AG09319 (cell line): ENCODE results near the gene RPS27.

Source experiments
- DNase-seq: peaks from one replicate; pipeline ENCODE4 v3.0.0-alpha.2; 2010; ENCODE audit warnings: low read depth; ENCODE audit errors: extremely low read depth
- TF ChIP-seq, protein P1 (sequence below): IDR thresholded peaks from 2 replicates; pipeline ENCODE4 v1.5.1; 2011; ENCODE audit warnings: low read depth, mild to moderate bottlenecking, inconsistent platforms, low read length, moderate library complexity

Gene RPS27

DNA sequence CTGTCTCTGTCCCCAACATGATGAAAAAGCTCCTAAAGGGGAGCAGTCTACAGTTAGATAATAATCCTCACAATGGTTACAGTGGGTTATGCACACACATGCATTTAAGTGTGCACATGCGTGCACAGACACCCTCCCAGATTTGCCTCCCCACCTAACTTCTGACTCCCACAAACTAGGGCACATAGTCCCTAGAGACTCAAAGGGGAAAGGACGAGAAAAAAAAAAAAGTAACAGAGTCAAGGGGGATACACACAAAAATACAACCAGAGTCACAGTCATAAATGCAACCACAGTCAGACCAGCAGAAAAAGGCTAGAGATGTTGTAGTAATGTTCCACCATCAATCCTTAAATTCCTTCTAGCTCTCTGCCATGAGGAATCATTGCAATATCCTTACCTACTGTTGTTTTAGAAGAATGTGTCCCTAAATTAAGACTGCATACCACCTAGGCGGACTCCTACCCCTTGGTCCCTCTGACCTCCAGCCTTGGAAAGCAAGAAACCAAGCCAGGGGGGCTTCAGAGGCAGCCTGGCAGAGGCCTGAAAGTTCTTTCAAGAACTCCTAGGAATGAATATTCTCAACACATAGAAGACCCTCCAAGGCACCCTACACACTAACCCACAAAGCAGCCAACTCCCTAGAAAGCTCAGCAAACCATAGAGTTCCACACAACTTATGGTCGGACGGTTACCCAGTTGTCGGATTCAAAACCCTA lies 33.4 kb upstream of the RPS27 start:
- TF ChIP-seq, protein P1, sequence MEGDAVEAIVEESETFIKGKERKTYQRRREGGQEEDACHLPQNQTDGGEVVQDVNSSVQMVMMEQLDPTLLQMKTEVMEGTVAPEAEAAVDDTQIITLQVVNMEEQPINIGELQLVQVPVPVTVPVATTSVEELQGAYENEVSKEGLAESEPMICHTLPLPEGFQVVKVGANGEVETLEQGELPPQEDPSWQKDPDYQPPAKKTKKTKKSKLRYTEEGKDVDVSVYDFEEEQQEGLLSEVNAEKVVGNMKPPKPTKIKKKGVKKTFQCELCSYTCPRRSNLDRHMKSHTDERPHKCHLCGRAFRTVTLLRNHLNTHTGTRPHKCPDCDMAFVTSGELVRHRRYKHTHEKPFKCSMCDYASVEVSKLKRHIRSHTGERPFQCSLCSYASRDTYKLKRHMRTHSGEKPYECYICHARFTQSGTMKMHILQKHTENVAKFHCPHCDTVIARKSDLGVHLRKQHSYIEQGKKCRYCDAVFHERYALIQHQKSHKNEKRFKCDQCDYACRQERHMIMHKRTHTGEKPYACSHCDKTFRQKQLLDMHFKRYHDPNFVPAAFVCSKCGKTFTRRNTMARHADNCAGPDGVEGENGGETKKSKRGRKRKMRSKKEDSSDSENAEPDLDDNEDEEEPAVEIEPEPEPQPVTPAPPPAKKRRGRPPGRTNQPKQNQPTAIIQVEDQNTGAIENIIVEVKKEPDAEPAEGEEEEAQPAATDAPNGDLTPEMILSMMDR: no peak
- DNase-seq: no peak

DNA sequence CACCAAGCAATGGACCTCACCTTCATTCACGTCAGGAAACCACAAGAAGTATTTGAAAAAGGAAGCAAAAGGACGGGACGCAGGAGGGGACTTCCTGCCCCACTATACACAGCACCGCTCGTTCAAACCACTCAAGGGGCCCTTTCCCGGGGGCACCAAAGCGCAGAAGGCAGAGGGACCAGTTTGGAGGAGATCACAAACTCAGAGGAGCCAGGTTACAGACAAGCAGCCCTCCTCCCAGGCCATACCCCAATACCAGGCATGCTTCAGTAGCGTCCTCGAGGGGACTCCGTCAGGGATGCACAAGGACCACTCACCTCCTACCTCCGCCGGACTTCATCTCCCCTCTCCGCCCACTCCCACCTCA lies 32.8 kb upstream of the RPS27 start:
- DNase-seq: no peak

DNA sequence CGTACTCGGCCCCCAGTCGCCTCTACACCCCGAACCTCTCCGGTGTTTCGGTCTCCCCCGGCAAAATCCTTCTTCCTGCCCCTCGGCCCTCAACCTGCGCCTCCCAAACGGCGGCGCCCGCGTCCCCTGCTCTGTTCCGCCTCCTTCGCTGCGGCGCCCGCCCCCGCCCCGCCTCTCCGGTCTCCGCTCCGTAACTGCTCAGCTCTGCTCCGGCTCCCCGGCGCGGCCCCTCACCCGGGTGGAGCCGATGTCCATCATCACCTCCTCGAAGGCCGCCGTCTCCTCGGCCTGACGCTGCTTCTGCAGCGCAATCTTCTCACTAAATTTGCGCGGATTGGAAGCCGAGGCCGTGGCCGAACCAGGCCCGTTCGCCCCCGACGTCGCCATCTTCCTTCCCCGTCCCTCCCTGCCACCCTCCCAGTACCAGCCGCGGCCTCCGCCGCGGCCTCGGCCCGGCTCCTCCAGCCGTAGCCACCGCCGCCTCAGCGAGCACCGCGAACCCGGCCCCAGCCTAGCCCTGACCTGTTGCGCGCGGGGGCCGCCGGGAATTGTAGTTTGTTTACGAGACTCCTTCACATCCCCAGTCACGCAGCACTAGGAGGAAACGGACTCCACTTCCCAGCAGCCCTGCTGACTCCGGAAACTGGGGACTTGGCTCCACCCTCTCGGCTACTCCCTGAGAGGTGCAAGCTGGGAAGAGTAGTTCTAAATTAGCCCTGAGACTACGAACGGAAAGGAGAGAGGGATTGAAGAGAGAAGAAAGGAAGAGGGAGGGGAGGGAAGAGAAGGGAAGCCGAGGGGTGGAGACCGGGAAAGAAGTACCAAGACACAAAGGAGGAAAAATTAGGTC lies 32.2 kb upstream of the RPS27 start, which contains the start of gene CRTC2:
Gene CRTC2 (minus strand): TSS at position 502 of the 850 bp plus-strand sequence. CDS start 115 bp downstream, at position 387.
- TF ChIP-seq, protein P1: no peak; the same call in none of the 2 replicates
- peak; percentile 94 for DNase-seq

More for the DNA sequence above, 32.8 kb upstream of the RPS27 start:
- TF ChIP-seq, protein P1: no peak

DNA sequence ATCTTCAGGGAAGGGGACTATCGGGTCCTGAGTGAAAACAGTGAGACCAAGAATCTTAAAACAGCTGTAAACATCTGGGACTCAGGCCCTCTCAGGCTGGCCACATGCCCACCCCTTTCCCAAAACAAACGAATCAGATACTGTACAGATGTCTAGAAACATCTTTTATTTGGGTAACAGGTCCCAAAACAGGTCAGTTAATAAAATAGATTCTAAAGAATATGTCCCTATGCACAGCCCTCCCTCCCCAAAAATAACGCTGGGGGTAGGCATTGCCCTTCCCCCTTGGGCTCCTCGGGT lies 31.7 kb upstream of the RPS27 start:
- no peak for DNase-seq
- TF ChIP-seq, protein P1: no peak

DNA sequence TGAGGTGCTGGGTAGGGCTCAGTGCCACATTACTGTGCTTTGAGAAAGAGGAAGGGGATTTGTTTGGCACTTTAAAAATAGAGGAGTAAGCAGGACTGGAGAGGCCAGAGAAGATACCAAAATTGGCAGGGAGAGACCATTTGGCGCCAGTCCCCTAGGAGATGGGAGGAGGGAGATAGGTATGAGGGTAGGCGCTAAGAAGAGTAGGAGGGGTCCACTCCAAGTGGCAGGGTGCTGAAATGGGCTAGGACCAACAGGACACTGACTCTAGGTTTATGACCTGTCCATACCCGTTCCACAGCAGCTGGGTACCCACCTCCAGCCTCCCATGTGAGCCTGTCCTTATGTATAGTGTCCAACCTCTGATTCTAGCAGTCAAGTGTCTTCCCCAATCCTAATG lies 31.1 kb upstream of the RPS27 start:
- TF ChIP-seq, protein P1: no peak

DNA sequence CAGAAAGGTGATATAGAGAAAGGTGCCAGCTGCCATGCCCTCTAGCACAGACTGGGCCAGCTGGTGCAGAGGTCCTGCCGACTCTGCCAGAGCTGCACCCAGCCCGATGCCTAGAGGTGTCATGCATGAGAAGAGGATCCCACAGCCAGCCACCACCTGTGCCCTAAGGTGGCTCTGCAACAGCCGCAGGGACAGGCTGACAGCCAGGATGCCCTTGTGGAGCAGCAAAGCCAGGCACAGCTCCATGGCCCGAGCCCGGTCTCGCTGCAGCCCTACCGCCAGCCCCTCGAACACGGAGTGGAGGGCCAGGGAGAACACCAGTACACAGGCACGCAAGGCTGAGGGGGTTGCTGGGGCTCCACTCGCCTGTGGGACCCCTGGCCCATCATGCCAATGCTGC lies 30.4 kb upstream of the RPS27 start:
- no peak for DNase-seq
- TF ChIP-seq, protein P1: no peak

More for the DNA sequence above, 31.1 kb upstream of the RPS27 start:
- no peak for DNase-seq

DNA sequence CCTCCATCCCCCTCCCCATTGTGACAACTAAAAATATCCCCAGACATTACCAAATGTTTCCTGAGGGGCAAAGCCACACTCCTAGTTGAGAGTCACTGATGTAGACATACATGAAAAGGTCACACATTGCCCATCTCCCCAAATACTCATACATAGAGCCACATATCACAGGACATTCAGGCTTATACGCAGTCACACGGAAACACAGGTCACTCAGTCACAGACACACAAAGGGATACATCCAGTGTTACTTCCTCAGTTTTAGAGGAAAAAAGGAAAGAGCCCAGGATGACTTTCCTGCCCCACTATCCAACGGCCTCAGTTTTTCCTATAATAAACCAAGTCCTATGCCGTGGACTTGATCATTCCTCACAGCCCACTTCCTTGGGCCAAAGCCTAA lies 29.1 kb upstream of the RPS27 start:
- no peak for DNase-seq
- TF ChIP-seq, protein P1: no peak
